ENCODE measurements around the gene SLC2A3.
"Not testable (repeated sequence)": the region's sequence is repeated elsewhere in the genome, so short reads cannot be mapped to it uniquely, and the experiment has no call there.

SLC2A3 gene

DNA sequence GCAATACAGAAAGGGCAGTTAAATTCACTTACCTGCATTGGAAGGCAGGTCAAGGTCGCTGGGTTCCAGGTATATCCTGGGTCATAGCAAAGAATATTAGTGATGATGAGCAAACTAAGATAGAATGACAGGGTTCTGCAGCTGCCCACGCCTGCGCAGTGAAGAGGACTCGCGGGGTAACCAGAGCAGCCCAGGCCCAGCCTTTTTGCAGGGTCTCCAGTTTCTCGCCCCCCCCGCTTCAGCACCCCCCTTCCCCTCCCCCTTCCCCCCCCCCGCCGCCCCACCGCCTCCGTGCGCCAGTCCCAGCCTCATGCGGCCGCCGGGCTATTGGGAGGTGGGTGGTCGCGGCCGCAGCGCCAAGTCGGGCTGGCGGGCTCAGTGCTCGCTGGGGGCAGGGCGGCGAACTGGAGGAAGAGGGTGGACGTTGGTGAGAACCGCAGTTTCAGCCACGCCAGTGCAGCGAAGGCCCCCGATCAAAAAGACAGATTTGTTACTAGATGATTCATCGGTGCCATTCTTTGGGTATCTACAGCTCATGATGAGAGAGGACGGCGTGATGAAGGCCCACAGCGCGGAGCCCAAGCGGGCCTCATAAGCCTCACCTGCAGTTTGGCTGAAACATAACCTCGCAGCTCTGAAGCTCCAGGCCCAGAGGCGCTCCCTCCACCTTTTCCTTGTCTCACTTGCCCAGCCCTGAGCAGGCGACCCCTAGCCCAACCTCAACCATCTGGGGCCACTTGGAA, 20.2 kb downstream of the SLC2A3 start:
- DNase-seq, result no peak

DNA sequence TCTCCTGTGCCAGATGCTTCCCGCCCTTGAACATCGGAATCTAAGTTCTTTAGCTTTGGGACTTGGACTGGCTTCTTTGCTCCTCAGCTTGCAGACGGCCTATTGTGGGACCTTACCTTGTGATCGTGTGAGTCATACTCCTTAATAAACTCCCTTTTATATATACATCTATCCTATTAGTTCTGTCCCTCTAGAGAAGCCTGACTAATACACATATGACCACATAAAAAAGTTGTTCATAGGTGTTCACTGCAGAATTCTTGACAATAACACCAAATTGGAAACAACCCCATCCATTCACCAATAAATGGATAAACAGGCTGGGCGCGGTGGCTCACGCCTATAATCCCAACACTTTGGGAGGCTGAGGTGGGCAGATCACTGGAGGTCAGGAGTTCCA, 25.9 kb downstream of the SLC2A3 start:
- not testable (repeated sequence) for DNase-seq

DNA sequence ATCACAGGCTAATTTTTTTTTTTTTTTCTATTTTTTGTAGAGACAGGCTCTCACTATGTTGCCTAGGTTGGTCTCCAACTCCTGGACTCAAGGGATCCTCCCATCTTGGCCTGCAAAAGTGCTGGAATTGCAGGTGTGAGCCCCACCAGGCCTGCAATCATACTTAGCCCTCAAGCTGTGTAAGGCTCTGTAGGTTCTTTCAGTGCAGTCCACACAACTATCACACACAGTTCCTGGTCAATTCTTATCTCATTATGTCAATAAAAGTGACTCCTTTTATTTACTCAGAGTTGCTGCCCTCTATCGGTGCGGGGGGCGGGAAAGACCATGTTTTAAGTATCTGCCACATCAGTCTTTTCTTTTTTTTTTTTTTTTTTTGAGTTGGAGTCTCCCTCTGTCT, 29.0 kb downstream of the SLC2A3 start:
- DNase-seq, result no peak

DNA sequence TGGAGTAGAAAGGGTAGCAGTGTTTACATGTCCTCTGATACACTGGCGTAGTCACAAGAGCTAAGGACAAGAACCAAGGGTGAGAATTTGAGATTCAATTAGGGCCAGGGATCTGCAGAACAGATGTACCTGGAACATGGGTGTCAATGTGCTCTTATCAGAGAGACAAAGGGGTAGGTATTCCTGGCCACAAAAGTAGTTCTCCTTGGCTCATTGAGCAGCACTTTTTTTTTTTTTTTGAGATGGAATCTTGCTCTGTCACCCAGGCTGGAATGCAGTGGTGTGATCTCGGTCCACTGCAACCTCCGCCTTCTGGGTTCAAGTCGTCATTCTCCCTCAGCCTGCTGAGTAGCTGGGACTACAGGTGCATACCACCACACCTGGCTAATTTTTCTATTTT, 29.7 kb downstream of the SLC2A3 start:
- DNase-seq, result not testable (repeated sequence)

- not testable (repeated sequence) for DNase-seq
Observed at GRCh38 chr12:7905600-7906125, 30.3 kb downstream of the SLC2A3 start.

GRCh38 chr12:7905071-7905470, 30.9 kb downstream of the SLC2A3 start:
- DNase-seq, result no peak

- DNase-seq, result not testable (repeated sequence)
Observed at GRCh38 chr12:7902416-7902815, 33.6 kb downstream of the SLC2A3 start.

- no peak for DNase-seq
Observed at GRCh38 chr12:7899755-7900154, 36.2 kb downstream of the SLC2A3 start.

DNA sequence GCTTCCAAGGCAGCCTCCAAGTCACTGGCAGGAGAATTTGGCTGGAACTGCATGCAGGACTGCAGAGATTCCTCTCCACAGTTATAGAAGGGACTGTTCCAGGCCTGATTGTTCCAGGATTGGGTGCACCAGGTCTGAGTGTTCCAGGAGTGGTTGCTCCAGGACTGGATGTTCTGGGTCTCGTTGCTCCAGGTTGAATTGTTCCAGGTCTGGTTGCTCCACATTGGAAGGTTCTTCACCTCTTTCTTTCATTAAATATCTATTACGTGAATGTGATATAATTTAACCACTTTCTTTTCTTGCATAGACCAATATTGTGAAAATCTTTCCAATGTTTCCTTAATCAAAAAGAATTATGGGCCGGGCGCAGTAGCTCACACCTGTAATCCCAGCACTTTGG, 39.3 kb downstream of the SLC2A3 start:
- not testable (repeated sequence) for DNase-seq

DNA sequence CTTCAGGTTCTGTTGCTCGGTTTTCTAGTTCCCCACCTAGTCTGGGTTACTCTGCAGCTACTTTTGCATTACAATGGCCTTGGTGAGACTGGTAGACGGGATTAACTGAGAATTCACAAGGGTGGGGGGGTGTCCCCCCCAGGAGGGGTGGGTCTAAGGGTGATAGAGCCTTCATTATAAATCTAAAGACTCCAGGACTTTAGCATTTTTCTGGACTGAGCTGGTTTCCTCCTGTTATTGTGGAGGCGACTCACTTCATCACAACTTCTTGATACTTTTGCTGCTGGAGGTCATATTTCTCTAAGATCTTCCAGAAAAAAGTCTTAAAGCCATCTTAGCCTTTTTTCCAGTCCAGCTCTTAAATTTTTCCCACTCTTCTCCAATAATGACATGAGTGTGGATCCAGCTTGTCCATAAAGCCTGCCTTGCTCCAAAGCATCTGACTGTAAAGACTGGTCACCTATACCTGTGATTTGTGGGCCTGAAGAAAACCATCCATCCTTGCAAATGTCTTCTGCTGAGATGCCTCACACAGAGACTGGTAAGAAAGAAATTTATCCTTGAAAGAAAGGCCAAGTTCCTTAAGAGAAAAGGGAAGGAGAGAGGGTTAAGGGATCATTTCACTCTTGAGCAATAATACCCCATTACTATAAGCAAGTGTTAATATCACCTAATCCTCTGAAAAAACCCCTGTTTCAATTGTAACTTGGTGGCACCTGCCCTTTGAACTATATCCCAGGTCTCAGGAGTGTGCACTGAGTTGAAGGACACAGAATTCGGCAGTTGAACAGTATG, 43.6 kb downstream of the SLC2A3 start:
- no peak for DNase-seq

GRCh38 chr12:7884689-7885088, 51.3 kb downstream of the SLC2A3 start:
- no peak for DNase-seq

DNA sequence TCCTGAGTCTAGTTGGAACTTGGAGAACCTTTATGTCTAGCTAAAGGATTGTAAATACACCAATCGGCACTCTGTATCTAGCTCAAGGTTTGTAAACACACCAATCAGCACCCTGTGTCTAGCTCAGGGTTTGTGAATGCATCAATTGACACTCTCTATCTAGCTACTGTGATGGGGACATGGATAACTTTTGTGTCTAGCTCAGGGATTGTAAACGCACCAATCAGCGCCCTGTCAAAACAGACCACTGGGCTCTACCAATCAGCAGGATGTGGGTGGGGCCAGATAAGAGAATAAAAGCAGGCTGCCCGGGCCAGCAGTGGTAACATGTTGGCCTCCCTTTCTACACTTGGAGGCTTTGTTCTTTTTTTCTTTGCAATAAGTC, 54.3 kb downstream of the SLC2A3 start:
- not testable (repeated sequence) for DNase-seq

GRCh38 chr12:7880952-7881735, 54.8 kb downstream of the SLC2A3 start:
- DNase-seq, result not testable (repeated sequence)

DNA sequence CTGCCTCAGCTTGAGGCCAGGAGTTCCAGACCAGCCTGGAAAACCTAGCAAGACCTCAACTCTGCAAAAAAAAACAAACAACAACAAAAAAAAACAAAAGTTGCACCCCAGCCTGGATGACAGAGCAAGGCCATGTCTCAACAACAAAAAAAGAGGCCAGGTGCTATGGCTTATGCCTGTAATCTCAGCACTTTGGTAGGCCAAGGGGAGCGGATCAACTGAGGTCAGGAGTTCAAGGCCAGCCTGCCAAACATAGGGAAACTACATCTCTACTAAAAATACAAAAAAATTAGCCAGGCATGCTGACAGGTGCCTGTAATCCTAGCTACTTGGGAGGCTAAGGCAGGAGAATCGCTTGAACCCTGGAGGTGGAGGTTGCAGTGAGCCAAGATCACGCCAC, 56.7 kb downstream of the SLC2A3 start:
- no peak for DNase-seq

- no peak for DNase-seq
Observed at GRCh38 chr12:7877420-7877819, 58.6 kb downstream of the SLC2A3 start.

DNA sequence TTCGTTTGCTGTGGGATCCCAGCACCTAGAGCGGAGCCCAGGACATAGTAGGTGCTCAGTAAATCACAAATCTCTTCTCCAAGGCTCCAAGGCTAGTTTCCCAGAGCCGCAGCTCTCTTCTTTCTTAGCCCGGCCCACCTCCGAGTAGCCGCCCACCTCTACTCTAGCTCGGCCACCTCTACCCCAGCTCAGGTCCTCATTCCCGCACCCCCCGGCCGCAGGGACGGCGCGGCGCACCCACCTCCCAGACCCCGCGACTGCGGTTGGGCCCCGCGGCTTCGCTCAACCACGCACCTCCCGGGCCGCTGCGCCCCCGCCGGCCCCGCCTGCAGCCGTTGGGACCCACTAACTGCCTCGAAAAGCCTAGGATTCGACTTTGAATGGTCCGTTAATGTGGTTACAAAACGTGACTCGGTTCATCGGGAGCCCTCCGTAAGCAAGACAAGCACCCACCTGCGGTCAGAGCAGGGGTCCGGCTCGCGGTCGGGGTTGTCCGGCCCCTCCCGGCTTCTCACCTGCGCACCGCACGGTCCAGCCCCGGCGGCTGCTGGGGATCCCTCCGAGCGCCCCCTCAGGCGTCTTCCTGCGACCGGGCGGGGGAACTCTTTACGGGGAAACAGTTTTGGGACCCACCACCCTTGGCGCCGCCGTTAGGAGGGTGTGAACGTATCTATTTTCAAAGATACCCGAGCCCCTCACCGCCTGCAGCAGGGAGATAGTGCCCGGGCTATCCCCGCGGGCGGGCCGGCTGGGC, 63.2 kb downstream of the SLC2A3 start, which contains the start of gene SLC2A14:
Gene SLC2A14, minus strand, starts transcription at position 350 of the 754 bp plus-strand sequence. CDS start 3,035 bp downstream, outside the sequence.
- no peak for DNase-seq

DNA sequence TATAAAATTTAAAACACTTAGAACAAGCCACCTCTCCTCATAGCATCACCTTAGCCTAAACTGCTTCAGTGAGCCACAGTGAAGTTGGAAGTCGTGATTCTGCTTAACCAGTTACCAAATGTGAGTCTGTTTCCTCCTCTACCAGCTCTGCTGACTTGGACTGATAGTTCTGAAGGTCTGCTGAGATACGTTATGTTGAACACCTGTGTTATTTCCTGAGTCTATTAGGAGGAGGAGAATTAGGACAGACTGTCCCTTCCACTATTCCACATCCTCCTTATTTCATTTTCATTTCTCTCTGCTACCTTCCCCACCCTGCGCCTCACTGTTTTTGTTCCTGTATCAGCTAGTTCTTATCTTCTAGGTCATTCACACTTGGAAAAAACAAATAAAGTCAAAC, 65.7 kb downstream of the SLC2A3 start:
- no peak for DNase-seq
